ENCODE results near the gene SLAMF9.

SLAMF9 gene

GRCh38 chr1:159953536-159954515, at the start of gene SLAMF9:
TSS of gene SLAMF9 (minus strand) at chr1:159954237. CDS start at chr1:159954137, 100 bp downstream.
- DNase-seq = no peak

- no peak for DNase-seq
These were observed 47.4 kb upstream of the SLAMF9 start for GRCh38 chr1:160001440-160001839.

- no peak for DNase-seq
These were observed 45.2 kb upstream of the SLAMF9 start for GRCh38 chr1:159999204-159999603.

- DNase-seq = no peak
These were observed 42.6 kb upstream of the SLAMF9 start for GRCh38 chr1:159996653-159997052.

- no peak for DNase-seq
These were observed 40.9 kb upstream of the SLAMF9 start for GRCh38 chr1:159994896-159995295.

- DNase-seq = no peak
These were observed 39.9 kb upstream of the SLAMF9 start for GRCh38 chr1:159993911-159994310.

- no peak for DNase-seq
These were observed 38.1 kb upstream of the SLAMF9 start for GRCh38 chr1:159992161-159992560.

GRCh38 chr1:159991513-159991912, 37.5 kb upstream of the SLAMF9 start:
- no peak for DNase-seq

- no peak for DNase-seq
These were observed 36.0 kb upstream of the SLAMF9 start for GRCh38 chr1:159990005-159990404.

GRCh38 chr1:159989581-159989980, 35.5 kb upstream of the SLAMF9 start:
- DNase-seq = no peak

- DNase-seq = no peak
These were observed 34.0 kb upstream of the SLAMF9 start for GRCh38 chr1:159988006-159988405.

- DNase-seq = no peak
These were observed 33.1 kb upstream of the SLAMF9 start for GRCh38 chr1:159987186-159987585.

GRCh38 chr1:159986531-159986930, 32.5 kb upstream of the SLAMF9 start:
- DNase-seq = no peak

GRCh38 chr1:159986093-159986492, 32.1 kb upstream of the SLAMF9 start:
- DNase-seq = no peak

GRCh38 chr1:159985473-159985872, 31.4 kb upstream of the SLAMF9 start:
- no peak for DNase-seq

GRCh38 chr1:159983681-159984080, 29.6 kb upstream of the SLAMF9 start:
- no peak for DNase-seq

GRCh38 chr1:159982280-159982679, 28.2 kb upstream of the SLAMF9 start:
- no peak for DNase-seq

GRCh38 chr1:159981351-159982055, 27.5 kb upstream of the SLAMF9 start:
- no peak for DNase-seq

- no peak for DNase-seq
These were observed 26.7 kb upstream of the SLAMF9 start for GRCh38 chr1:159980786-159981185.

- DNase-seq = no peak
These were observed 26.0 kb upstream of the SLAMF9 start for GRCh38 chr1:159980076-159980475.

GRCh38 chr1:159979257-159979656, 25.2 kb upstream of the SLAMF9 start:
- DNase-seq = no peak

- no peak for DNase-seq
These were observed 24.0 kb upstream of the SLAMF9 start for GRCh38 chr1:159978107-159978398.

- DNase-seq = no peak
These were observed 23.5 kb upstream of the SLAMF9 start for GRCh38 chr1:159977364-159978106.
